ENCODE data around the gene POLR1B. TPM values are rescaled to one million over a fixed set of nuclear protein-coding genes. Genes with fewer than 3 reads are reported as not detected.

POLR1B gene
- total RNA-seq, 1 experiment from 2014 or later, result 70.0 TPM

DNA sequence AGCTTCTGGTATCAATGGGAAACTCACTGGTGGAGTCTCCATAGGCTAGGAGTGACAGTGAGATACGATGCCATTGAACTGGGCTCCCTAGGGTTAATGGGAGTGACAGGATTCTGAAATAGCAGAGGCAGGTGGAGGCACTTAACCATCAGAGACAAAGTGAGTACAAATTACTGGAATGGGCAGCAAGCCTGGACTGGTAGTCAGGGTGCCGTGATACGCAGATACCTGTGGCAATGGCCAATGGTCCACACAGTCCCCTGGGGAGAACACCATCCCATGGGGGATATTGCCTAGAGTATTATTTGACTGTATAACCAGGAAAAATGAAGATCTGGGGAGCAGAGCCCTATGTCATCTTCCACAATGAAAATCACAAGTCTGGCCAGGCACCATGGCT lies 59.5 kb downstream of the POLR1B start:
- H3K4me1 ChIP-seq (ENCODE audit: insufficient read depth, low read length, poor library complexity, severe bottlenecking), result peaks cover 6% of the 10 kb centered on the region
- no peak for TF ChIP-seq EZH2 (IDR thresholded peaks at IDR 0.05; ENCODE audit: borderline replicate concordance, low read depth, low read length, poor library complexity, severe bottlenecking)
- TF ChIP-seq, protein P1, sequence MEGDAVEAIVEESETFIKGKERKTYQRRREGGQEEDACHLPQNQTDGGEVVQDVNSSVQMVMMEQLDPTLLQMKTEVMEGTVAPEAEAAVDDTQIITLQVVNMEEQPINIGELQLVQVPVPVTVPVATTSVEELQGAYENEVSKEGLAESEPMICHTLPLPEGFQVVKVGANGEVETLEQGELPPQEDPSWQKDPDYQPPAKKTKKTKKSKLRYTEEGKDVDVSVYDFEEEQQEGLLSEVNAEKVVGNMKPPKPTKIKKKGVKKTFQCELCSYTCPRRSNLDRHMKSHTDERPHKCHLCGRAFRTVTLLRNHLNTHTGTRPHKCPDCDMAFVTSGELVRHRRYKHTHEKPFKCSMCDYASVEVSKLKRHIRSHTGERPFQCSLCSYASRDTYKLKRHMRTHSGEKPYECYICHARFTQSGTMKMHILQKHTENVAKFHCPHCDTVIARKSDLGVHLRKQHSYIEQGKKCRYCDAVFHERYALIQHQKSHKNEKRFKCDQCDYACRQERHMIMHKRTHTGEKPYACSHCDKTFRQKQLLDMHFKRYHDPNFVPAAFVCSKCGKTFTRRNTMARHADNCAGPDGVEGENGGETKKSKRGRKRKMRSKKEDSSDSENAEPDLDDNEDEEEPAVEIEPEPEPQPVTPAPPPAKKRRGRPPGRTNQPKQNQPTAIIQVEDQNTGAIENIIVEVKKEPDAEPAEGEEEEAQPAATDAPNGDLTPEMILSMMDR (conservative IDR thresholded peaks at IDR 0.05; ENCODE audit: low read depth, low read length), result no peak
- BruUV-seq (replicated peaks), result no TSS peak
- H3K4me3 ChIP-seq (ENCODE audit: low read depth, low read length, poor library complexity, severe bottlenecking), result no peak overlapping the region
- H3K9me3 ChIP-seq (ENCODE audit: low read depth, low read length, poor library complexity, severe bottlenecking), result no peaks in the 10 kb centered on the region
- ChIA-PET CTCF (interaction anchor here (0.7 kb wide), 1 partner anchor 19 kb away, joined by 8 read pairs; no protein-coding TSS in a partner anchor), POLR2A (ENCODE audit: low non-redundant PET) (no interaction called here)
- no peak overlapping the region for H3K27ac ChIP-seq (ENCODE audit: low read depth, low read length, poor library complexity, severe bottlenecking)
- H3K36me3 ChIP-seq (ENCODE audit: insufficient read depth, low read length, poor library complexity, severe bottlenecking), result no peaks in the 10 kb centered on the region
- DNase-seq (ENCODE audit: low spot score), result no peak
- H3K27me3 ChIP-seq (replicated peaks; ENCODE audit: insufficient read depth, low read depth, low read length, poor library complexity), result no peaks in the 10 kb centered on the region
- intact Hi-C loops (cut with micrococcal nuclease; ENCODE audit: unreplicated experiment), result no loop called here

DNA sequence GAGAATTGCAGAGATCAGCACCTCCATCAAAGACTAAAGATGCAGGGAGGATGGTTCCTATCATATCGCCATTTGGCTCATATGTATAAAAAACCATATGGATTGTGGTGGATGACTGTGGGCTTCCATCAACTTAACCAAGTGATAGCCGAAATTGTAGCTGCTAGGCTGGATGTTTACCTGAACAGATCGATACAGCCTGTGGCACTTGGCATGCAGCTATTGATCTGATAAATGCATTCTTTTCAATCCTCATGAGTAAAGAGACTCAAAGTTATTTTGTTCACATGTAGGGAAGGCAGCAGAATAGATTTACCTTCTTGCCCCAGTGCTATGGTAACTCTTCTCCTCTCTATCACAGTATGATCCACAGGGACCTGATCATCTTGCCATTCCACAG lies 60.7 kb downstream of the POLR1B start:
- Histone ChIP-seq H3K4me3 (ENCODE audit: low read depth, low read length, poor library complexity, severe bottlenecking) (no peak overlapping the region), H3K4me1 (ENCODE audit: insufficient read depth, low read length, poor library complexity, severe bottlenecking) (peaks cover 6% of the 10 kb centered on the region), H3K27ac (ENCODE audit: low read depth, low read length, poor library complexity, severe bottlenecking) (no peak overlapping the region), H3K27me3 (replicated peaks; ENCODE audit: insufficient read depth, low read depth, low read length, poor library complexity) (no peaks in the 10 kb centered on the region), H3K36me3 (ENCODE audit: insufficient read depth, low read length, poor library complexity, severe bottlenecking) (no peaks in the 10 kb centered on the region), H3K9me3 (ENCODE audit: low read depth, low read length, poor library complexity, severe bottlenecking) (no peaks in the 10 kb centered on the region)
- CTCF ChIA-PET, result no interaction called here
- intact Hi-C loops (cut with micrococcal nuclease; ENCODE audit: unreplicated experiment), result no loop called here
- POLR2A ChIA-PET (ENCODE audit: low non-redundant PET), result no interaction called here
- TF ChIP-seq EZH2 (IDR thresholded peaks at IDR 0.05; ENCODE audit: borderline replicate concordance, low read depth, low read length, poor library complexity, severe bottlenecking), result no peak
- TF ChIP-seq, protein P1 (conservative IDR thresholded peaks at IDR 0.05; ENCODE audit: low read depth, low read length), result no peak
- DNase-seq (ENCODE audit: low spot score), result no peak
- no TSS peak for BruUV-seq (replicated peaks)

DNA sequence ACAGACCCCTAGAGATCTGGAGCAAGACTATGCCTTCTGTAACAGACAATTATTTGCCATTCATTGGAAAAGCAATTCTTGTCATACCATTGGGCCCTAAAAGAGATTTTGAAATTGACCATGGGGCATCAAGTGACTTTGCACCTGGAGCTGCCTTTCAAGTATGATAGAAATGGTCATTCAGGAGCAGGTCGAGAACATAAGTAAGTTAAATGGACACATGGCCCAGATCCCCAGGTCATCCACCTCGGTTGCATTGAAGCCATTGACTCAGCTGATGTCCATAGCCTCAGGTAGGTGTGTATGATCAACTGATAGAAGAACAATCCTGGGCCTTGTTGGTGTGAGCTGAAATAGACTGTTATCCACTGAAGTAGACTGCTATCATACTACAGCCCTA lies 61.5 kb downstream of the POLR1B start:
- no TSS peak for BruUV-seq (replicated peaks)
- POLR2A ChIA-PET (ENCODE audit: low non-redundant PET), result no interaction called here
- intact Hi-C loops (cut with micrococcal nuclease; ENCODE audit: unreplicated experiment), result no loop called here
- Histone ChIP-seq H3K27ac (ENCODE audit: low read depth, low read length, poor library complexity, severe bottlenecking) (no peak overlapping the region), H3K4me3 (ENCODE audit: low read depth, low read length, poor library complexity, severe bottlenecking) (no peak overlapping the region), H3K4me1 (ENCODE audit: insufficient read depth, low read length, poor library complexity, severe bottlenecking) (peaks cover 6% of the 10 kb centered on the region), H3K36me3 (ENCODE audit: insufficient read depth, low read length, poor library complexity, severe bottlenecking) (no peaks in the 10 kb centered on the region), H3K27me3 (replicated peaks; ENCODE audit: insufficient read depth, low read depth, low read length, poor library complexity) (no peaks in the 10 kb centered on the region), H3K9me3 (ENCODE audit: low read depth, low read length, poor library complexity, severe bottlenecking) (no peaks in the 10 kb centered on the region)
- TF ChIP-seq EZH2 (IDR thresholded peaks at IDR 0.05; ENCODE audit: borderline replicate concordance, low read depth, low read length, poor library complexity, severe bottlenecking), result no peak
- TF ChIP-seq, protein P1 (conservative IDR thresholded peaks at IDR 0.05; ENCODE audit: low read depth, low read length), result no peak
- no peak for DNase-seq (ENCODE audit: low spot score)
- CTCF ChIA-PET, result no interaction called here

All from A673 (cell line).